ENCODE results near the gene PDE4D. TPM values are rescaled to one million over a fixed set of nuclear protein-coding genes. Genes with fewer than 3 reads are reported as not detected.

PDE4D gene
- polyA plus RNA-seq, 3 donors = 17.7 to 21.3 (median 19.7) TPM

DNA sequence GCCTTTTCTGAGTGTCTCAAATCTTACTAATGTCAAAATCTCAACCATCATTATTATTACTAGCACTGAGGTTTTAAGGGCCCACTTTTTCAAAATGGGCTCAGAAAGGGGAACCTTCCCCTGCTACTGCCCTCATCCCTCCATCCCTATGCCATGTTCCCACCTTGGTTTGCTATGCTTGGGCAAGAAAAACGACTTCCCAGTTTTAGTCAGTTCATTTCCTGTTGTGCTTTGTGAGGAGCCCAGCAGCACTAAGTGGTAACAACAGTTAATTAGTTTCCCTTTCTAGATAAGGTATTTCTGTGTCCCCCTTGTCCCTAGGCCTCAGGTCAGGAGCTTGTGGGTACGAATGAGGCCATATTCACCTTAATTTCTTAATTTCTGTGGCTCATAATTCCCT, 715.5 kb downstream of the PDE4D start:
- no peak for DNase-seq

DNA sequence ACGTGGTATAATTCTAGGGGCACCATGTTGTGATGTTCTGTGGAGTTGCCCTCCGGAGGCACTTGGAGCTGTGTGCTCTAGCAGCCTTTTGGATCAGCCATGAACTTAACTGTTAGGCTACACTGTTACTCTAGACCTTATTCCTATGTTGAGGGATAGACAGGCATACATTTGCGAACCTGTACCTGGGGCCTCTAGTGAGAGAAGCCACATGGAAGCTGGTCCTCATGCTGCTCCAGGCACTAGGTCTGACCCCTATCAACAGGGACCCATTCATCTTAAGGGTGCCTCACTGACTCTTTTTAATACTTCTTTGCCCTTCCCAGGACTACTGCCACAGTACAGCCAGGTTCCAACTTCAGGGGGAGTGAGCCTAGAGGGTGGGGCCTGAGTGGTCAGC, 715.9 kb downstream of the PDE4D start:
- no peak for DNase-seq

DNA sequence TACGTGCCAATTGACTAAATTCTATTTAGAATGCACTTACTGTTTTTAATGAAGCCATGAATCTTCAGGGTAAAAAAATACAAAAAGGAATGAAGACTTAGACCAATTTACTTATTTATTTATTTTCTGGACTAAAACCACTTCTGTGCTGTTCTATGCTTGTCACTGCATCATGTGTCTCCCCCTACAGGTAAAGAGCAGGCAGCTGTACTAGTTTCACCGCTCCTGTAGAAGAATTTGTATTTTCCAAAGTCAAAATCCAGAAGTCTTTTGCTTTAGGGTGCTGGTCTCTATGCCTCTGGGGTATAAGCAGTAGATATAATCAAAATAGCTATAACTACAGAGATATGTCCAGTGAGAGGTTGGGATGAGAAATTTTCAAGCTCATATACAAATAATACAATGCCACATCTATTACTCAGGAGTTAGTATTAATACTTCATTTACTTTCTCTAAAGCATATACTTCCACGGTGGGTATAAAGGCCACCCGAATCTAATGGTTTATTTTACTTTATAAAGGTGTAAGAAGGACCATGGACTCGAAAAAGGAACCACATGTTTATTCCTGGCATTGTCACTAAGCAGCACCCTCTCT, 719.2 kb downstream of the PDE4D start:
- DNase-seq = peak; percentile 74

DNA sequence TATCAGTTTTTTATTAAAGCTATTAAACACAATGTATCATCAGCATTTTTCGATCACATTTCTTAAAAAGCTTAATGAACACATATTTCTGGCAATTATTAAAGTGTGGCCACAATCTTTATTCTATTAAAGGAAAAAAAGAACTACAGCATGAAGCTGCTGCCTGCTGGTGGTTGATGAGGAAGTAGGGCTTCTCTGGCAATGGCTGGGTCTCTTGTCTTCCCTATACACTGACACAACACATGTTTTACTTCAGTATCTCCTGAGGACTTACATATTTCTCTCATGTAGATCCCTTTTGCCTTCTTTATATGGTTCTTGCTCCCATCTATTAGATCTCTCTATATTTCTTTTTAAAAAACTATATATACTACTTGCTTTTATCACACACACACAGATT, 719.9 kb downstream of the PDE4D start:
- no peak for DNase-seq

DNA sequence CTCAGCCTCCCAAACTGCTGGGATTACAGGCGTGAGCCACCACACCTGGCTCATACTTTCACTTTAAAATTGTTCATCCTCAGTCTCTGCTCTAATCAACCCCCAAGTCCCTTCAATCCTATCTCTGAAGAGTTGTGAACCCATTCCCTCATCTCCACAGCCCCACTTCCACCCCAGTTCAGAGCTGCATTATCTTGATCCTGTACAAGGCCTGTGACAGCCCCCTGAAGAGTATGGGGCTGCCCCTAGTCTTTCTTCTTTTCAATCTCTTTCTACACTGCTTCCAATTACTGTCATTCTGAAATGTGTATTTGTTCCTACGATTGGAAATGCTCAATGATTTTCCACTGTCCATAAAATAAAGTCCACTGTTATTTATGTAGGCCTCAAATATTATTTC, 722.4 kb downstream of the PDE4D start:
- no peak for DNase-seq

DNA sequence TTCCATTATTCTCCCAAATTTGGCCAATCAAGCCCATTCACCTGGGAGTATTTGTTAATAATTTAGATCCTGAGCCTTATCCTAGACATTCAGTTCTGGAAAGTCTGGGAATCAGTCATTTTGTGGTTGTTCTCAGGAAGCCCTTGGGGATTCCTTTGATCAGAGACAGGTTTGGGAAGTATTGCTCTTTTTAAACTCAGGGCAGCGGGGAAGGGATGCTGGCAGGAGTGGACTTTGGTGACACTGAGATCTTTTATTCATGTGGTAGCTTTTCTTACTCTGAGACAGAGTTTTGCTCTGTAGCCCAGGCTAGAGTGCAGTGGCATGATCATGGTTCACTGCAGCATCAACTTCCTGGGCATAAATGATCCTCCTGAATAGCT, 723.8 kb downstream of the PDE4D start:
- no peak for DNase-seq

DNA sequence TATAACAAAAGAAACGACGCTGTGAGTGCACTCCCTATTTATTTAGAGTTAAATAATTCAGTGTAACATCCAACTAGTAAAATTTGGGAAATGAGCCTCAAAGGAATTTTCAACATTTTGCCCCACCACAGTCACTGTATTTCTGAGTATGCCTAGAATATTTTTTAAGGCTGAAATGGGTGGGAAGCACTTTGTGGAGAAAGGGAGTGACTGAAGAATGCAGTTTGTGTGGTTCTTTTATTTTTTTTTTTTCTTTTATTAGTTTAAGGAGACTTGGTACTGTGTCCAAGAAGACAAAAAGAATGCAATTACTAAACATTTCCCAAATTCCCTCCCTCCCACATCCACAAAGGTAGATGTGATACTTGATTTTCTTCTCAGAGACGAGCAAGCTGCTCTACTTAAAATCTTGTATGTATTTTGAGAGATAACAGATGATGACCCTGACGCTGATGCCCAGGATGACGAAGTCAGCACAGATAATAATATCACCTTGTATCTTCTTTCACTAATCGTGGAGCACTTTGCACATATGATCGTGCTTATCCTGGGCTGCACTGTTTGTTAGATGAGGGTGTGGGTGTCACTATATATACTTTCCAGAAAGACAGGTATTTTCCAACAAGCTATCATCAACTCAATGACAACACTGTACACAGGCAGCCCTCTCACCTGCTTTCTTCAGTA, 724.3 kb downstream of the PDE4D start:
- no peak for DNase-seq

DNA sequence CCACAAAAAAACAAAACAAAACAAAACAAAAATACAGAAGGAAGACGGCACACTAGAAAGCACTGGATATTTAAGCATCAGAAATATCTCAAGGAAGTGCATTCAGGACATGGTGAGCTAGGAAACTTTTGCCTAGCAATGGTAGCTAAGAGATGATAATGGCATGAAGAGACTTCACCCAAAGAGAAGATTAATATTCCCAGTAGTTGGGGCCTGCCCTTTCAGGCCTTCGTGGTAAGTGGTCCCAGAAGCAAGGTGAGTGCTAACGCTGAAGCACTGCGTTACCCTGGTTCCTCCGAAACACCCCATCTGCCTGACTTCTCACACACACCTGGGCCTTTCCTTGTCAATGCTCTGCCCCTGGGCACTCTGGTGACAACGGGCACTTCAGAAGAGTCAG, 725.5 kb downstream of the PDE4D start:
- no peak for DNase-seq

DNA sequence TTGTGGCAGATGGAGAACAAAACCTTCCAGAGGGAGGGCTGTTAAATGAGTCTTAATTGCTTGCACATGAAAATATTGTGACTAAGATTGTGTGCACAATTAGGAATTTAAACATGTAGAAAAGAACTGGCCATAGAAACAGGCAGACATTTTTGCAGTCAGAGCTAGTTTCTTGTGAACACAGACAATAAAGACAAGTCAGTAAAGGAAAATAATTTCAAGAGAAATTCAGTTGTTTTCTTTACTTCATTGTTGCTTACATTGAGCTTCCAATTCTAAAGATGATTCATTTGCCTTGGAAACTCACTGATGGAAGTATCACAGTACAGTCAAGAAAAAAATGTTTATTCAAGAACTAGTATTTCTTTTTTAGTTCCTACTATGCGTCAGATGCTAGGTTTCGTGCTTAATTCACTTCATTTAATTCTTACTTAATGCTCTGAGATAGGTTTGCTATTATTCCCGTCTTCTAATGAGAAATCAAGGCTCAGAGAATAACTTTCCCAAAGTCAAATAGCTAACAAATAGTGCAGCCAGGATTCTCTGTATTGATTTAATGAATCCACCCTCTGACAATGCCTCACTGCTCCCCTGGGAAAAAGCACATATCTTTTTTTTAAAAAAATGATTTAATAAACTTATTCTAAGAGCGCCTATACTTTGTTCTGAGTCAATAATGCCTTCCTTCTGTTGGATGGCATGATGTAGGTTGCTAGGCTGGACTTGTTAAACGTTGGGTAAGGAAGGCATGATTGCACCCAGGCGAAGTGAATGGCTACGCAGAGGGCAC, 729.3 kb downstream of the PDE4D start:
- no peak for DNase-seq

DNA sequence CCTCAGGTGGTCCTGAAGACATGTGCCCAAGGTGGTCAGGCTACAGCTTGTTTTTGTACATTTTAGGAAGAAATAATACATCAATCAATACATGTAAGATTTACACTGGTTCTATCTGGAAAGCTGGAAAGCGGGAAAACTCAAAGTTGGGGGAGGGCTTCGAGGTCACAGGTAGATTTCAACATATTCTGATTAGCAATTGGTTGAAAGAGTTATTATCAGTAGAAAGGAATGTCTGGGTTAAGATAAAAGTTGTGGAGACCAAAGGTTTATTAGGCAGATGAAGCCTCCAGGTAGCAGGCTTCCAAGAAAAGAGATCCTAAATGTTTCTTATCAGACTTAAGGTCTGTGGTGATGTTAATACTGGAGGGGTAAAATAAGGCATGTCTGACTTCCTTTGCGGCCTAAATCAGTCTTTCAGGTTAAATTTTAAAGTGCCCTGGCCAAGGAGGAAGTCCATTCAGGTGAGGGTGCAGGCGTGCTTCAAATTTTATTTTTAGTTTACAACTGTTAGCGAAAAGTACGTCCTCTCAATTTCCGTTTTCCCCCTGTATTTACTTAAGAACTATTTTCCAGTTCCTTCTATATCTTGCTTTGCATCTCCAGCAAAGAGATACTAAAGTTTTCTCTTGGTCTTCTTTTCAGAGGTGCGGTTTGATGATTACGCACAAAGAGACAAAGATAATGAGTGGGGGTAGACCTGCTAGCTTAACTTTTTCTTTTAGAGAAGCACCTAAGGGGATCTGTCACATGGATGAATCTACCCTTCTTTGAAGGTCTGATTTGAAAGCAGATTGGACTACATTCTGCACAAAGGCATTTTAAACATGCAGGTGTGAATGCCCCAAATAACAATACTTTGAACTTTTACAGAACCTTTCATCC, 732.1 kb downstream of the PDE4D start:
- no peak for DNase-seq

DNA sequence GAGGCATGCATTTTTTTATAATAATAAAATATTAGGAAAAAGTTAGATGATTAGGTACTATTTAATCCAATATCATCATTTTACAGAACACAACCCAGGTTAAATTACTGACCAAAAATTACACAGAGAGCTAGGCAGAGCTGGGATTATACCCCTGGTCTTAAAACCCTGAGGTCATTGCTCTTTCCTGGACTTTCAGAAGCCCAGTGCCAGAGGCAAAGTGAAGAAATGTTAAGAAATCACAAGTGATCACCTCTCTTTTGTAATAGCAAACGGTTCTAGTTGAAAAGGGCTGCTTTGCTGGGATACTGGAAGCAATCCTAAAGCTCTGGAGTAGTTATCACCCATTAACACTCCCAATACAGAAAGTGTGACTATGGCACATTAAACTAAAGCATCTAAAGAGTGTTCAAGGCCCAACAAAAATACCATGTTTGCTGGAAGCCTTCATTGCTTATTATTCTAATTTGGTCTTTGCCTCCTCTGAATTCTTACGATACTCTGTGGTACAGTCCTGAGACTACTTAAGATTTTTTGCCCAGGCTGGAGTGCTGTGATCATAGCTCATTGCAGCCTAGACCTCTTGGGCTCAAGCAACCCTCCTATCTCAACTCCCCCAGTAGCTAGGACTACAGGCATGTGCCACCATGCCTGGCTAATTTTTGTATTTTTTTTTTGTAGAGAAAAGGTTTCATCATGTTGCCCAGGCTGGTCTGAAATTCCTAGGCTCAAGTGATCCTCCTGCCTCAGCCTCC, 734.7 kb downstream of the PDE4D start:
- no peak for DNase-seq

DNA sequence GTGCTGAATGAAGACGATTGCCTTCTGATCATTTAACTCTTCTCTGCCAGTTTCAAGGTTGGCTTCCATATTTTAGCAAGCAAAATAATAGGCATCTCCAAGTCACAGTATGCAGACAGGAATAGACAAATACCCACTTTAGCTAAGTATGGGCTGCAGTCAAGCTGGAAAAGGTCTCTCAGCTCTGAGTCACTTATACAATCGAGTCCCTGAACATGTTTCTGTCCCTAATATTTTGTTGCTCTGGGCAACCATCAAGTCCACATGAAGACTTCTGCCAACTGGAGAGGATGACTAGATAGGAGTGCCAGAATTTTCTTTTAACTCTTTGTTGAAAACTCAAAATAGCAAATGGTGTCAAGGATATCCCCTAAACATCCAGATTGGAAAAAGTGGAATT, 735.4 kb downstream of the PDE4D start:
- no peak for DNase-seq

DNA sequence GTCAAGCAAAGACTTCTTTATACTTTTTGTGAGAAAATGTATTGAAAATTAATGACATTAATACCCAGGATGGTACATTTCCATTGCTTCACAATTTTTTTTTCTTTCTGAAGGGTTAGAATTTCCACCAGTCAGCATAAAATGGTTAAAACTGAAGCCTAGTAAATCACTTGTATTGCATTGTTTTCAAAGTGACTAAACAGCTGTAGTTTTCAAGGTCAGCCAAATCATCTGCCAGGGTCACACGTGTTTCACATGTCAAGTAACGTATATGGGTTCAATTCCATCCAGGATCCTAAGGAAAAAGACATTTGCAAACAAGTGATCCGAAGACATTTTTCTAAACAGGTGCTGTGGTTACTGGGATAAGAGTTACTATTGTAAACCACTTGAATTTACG, 736.5 kb downstream of the PDE4D start:
- DNase-seq = no peak

DNA sequence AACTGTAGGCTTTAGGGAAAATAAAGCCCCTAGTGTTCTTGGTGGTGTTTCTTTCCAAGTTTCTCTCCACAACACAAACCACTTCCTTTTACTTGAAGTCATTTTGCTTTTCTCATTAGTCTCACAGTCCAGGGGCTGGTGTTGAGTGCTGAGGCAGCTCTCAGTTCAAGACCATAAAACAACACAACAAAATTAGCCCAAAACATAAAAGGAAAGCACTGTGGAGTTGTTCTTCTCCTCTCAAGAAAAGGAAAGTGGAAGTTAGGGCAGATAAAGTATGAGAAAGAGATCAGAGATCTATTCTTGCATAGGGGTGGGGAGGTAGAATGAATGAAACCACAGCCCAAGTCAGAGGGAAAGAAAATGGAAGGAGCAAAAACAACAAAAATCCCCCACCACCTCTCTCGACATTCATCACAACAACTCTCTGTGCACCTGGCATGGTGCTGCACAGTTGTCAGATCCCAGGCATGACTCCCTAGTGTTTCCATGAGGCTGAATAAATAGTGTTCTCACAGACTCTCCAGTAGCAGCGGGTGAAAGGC, 740.8 kb downstream of the PDE4D start:
- no peak for DNase-seq

DNA sequence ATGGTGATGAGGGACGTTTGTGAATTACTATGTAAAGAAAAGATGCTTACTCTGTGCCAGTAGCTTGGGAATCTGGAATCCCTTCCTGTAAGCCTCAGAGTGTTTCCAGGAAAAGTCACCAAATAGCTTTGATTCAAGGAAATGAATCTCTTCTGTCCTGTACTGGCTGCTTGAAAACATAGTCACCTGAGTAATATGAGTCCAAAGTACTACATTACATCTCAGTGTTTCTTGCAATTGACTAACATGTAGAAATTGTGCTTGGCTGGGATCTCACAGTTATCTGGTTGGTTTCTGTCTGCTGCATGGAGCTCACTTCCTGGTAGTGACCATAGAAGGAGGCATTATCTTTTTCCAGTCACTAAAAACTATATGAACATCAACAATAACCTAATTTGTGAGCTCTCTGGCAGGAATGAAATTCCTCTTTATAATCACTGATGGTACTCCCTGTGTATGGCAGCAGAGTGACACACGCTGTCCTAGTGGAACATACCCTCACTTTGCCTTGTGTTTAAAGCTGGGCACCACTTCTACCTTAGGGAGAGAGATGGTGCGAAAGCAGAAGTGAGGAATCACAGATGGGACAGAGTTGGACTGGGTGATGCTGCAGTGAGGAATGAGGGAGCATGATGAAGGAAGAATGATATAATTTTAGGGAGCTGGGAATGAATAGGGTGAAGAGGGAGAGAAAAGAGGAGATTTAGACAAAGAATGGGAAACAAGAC, 742.2 kb downstream of the PDE4D start:
- DNase-seq = no peak

DNA sequence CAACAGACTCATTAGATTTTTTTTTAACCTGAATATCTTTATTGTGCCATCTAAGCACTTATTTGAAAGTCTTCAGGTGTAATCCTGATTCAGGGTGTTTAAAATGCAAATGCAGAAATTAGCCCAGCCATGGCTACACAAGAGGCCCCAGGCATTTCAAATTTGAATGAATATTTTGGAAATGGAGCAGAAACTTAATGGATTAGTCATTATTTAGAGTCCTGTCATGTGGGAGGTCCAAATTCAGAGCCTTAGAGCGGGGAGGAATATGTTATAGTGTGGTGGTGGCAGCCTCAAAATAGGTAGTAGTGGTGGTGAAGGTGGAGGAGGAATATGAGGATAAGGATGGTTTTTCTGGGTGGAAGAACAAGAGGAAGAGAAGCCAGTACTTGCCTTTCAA, 743.7 kb downstream of the PDE4D start:
- no peak for DNase-seq

DNA sequence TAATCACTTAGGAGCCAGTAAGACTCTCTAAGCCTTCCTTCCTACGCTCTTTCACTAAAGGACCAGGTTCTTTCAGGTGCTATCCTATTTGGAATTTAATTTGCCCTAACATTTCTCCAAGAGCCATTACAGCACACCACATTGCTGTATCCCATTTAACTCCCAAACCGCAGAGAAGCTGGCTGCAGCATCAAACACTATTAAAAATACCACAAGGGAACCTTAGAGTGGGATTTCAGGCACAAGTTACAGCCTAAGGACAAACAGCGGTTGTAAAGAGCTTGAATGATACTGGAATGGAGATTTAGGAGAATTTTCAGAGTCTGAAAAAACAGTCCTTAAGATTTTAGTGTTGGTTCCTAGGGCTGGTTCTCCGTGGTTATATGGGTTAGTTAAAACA, 744.3 kb downstream of the PDE4D start:
- DNase-seq = no peak

DNA sequence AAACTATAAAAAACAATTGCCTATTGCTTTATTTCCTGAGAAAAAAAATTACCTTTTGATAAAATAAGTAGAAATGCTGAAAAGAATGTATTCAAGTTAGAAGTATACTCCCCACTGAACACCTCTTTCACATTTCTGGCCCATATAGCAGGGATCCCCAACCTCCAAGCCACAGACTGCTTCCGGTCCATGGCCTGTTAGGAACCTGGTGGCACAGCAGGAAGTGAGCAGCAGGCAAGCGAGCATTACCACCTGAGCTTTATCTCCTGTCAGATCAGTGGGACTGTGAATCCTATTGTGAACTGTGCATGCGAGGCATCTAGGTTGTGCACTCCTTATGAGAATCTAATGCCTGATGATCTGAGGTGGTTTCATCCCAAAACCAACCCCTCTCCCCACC, 746.8 kb downstream of the PDE4D start:
- no peak for DNase-seq

DNA sequence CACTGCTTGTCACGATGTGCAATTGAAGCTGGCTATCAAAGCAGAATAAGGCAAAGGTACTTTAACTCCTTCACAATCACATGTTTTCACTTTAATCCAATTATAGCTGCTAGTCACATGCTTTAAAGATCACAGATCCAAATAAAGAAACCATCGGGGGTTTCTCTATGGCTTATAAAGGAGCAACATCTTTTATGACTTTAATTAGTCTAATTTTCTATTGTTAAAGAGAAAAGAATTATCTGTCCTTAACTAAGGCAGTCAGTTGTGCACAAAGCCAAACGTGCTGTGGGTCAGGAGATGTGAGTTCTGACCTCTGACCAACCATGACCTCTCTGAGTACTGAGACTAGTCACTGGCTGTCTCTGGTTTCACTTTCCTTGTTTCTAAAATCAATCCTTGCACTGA, 749.6 kb downstream of the PDE4D start:
- DNase-seq = no peak

DNA sequence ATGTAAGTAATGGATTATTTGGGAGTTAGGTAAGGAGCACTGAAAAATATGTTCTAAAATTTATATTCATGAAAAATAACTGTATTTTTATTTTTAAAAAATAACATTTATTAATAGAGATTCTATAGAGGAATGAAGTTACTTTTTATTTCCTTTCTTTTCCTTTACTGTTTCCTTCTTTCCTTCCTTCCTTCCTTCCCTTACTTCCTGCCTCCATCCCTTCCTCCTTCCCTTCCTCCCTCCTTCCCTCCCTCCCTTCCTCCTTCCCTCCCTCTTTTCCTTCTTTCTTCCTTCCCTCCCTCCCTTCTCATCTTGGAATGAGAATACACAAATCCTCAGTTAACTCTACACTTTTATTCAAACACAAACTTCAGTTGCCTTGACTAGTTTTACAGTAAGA, 750.6 kb downstream of the PDE4D start:
- no peak for DNase-seq

DNA sequence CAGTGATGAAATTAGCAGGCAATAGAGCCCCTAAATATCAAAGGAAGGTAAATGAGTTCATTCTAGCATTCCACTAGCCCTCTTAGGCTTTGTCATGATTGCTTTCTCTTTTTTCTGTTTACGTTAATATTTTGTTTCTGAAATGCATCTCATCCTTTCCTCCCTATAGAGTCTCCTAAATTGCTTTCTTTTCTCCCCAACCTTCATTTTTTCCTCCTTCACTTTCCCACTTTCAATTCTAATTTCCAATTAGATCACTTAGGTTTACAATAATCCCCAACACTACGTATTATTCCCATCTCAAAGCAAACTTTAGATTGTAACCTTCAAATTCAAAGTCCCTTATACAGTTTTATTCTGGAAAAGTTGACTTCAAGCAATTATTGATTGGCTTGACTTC, 751.4 kb downstream of the PDE4D start:
- no peak for DNase-seq
